GM12873 (cell line): ENCODE results near the gene PPDPF.

Experiments used
- CTCF ChIP-seq: IDR thresholded peaks from 2 replicates; pipeline ENCODE4 v1.5.1; 2012; ENCODE audit warnings: low read depth, mild to moderate bottlenecking, moderate library complexity, low read length, control low read depth; ENCODE audit not compliant: insufficient read depth; ENCODE audit errors: missing control alignments

Gene PPDPF

GRCh38 chr20:63484651-63485403 is 35.7 kb upstream of the PPDPF start:
- TF ChIP-seq CTCF, result no peak

- no peak for TF ChIP-seq CTCF
Measured at GRCh38 chr20:63486300-63486855, 34.2 kb upstream of the PPDPF start.

GRCh38 chr20:63487116-63487764 is 33.3 kb upstream of the PPDPF start:
- TF ChIP-seq CTCF, result no peak

DNA sequence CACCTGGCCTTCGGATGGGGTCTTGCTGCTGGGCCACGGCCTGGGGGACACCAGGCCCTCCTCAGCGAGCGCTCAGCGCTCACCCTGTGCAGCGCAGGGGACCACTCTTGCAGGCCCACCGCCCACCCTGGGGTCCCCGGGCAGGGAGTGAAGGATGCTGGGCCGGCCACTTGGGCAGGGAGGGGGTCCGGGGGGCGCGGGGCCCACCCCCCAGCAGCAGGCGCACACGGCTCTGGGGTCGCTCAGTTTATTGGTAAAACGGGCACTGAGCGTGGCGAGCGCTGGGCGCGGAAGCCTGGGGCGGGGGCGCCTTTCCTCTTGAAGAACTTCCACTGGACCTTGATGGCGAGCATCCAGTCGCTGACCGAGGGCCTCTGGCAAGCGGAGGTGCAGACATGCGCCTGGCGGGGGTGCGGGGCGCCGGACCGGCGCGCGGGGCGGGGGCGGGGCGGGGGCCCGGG is 32.8 kb upstream of the PPDPF start:
- no peak for TF ChIP-seq CTCF

DNA sequence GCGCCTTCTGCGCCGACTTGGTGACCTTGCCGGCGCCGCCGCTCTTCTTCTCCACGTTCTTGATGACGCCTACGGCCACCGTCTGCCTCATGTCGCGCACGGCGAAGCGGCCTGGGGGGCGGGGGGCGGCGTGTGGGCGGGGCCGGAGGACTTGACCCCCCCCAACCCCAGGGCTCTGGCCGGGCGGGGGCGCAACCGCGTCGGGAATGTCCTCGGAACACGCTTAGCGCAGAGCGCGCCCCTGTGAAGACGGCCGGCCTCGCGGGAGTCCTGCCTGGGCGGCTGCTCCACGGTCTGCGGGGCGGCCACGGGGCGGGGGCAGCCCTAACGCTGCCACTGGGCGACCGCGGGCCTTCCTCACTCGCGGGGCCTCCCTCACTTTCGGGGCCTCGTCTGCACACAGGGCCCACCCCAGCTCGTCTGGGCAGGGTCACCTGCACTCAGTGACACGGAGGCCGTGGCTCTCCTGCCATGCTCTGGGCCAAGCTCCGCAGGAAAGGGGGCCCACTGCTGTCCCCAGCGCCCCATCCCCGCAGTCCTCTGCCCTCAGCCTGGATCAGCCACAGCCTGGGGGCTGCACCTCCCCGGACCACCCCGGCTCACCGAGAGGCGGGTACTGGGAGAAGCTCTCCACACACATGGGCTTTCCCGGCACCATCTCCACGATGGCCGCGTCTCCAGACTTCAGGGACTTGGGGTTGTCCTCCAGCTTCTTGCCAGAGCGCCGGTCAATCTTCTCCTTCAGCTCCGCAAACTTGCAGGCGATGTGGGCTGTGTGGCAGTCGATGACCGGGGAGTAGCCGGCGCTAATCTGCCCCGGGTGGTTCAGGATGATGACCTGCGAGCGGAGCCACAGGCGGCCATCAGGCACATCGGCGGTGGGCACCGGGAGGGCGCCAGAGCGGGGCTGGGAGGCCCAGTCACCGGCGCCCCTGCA is 32.0 kb upstream of the PPDPF start:
- no peak for TF ChIP-seq CTCF

DNA sequence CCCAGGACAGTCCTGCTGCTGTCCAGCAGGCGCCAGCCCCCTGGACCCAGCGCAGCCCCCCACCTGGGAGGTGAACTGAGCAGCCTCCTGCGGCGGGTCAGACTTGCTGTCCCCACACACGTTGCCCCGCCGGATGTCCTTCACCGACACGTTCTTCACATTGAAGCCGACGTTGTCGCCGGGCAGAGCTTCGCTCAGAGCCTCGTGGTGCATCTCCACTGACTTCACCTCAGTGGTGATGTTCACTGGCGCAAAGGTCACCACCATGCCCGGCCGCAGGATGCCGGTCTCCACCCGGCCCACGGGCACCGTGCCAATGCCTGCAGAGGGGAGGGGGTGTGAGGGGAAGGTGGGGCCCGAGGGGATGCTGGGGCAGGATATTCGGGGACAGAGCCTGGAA is 30.1 kb upstream of the PPDPF start:
- no peak for TF ChIP-seq CTCF
